CD14-positive monocyte (primary cell): Measurements from ENCODE around the gene BEGAIN. TPM values are rescaled to one million over a fixed set of nuclear protein-coding genes. Genes with fewer than 3 reads are reported as not detected.
A peak's percentile ranks its signal among the peaks of the same experiment; 100 is the strongest.

Source experiments
- DNase-seq, 3 donors: peaks; one replicate each; pipeline ENCODE4 v3.0.0-alpha.2; 2011 to 2022
- H2AFZ ChIP-seq: 2 replicates; pipeline ENCODE4 v1.6.0; 2012; ENCODE audit warnings: mild to moderate bottlenecking, low read depth, low read length, inconsistent platforms; ENCODE audit not compliant: insufficient read depth, poor library complexity, severe bottlenecking
- H3K27ac ChIP-seq, 2 donors: 1 replicate in 1 of 2; 2 replicates in 1 of 2; pipeline ENCODE4 v1.5.1; 2012 to 2013; ENCODE audit warnings: low read length in 2 of 2, control low read depth in 1 of 2, inconsistent platforms in 1 of 2, low read depth in 1 of 2, mild to moderate bottlenecking in 1 of 2
- H3K27me3 ChIP-seq, 2 donors: one replicate each; pipeline versions ENCODE4 v1.6.0 to v1.6.1; 2011 to 2013; ENCODE audit warnings: low read length in 2 of 2; ENCODE audit not compliant: control insufficient read depth in 2 of 2, insufficient read depth in 2 of 2
- H3K36me3 ChIP-seq, 2 donors: replicated peaks in 1 of 2; 1 replicate in 1 of 2; 2 replicates in 1 of 2; pipeline versions ENCODE4 v1.5.1 to v1.6.1; 2012 to 2013; ENCODE audit warnings: low read length in 2 of 2, control low read depth in 1 of 2, inconsistent platforms in 1 of 2, mild to moderate bottlenecking in 1 of 2; ENCODE audit not compliant: insufficient read depth in 2 of 2, control insufficient read depth in 1 of 2
- H3K4me1 ChIP-seq, 2 donors: 1 replicate in 1 of 2; 2 replicates in 1 of 2; pipeline versions ENCODE4 v1.5.1 to v1.6.1; 2012 to 2013; ENCODE audit warnings: low read length in 2 of 2, control low read depth in 1 of 2, inconsistent platforms in 1 of 2, mild to moderate bottlenecking in 1 of 2, moderate library complexity in 1 of 2; ENCODE audit not compliant: insufficient read depth in 2 of 2, control insufficient read depth in 1 of 2
- H3K4me2 ChIP-seq: replicated peaks from 2 replicates; pipeline ENCODE3; 2012; ENCODE audit warnings: low read length, moderate library complexity, mild to moderate bottlenecking; ENCODE audit not compliant: poor library complexity, severe bottlenecking; ENCODE audit errors: extremely low read depth
- H3K4me3 ChIP-seq, 3 experiments: fragments of 200-600 bp in 1 of 3; sonication (generic) in 1 of 3; replicated peaks in 1 of 3; 1 replicate in 2 of 3; 2 replicates in 1 of 3; pipeline ENCODE4 v1.5.1; 2011 to 2013; ENCODE audit warnings: low read length in 3 of 3, mild to moderate bottlenecking in 3 of 3, control low read depth in 2 of 3, low read depth in 2 of 3, inconsistent platforms in 1 of 3, moderate library complexity in 1 of 3
- H3K79me2 ChIP-seq: 2 replicates; pipeline ENCODE4 v1.6.0; 2012; ENCODE audit warnings: mild to moderate bottlenecking, control low read depth, inconsistent platforms, low read length, moderate library complexity; ENCODE audit not compliant: insufficient read depth
- H3K9ac ChIP-seq: 2 replicates; pipeline ENCODE4 v1.6.0; 2017; ENCODE audit warnings: low read length, mild to moderate bottlenecking; ENCODE audit not compliant: insufficient read depth, poor library complexity, severe bottlenecking
- H3K9me3 ChIP-seq, 2 donors: replicated peaks in 1 of 2; 1 replicate in 1 of 2; 2 replicates in 1 of 2; pipeline versions ENCODE4 v1.5.1 to v1.6.1; 2012 to 2013; ENCODE audit warnings: low read length in 2 of 2, control low read depth in 1 of 2; ENCODE audit not compliant: control insufficient read depth in 1 of 2, insufficient read depth in 1 of 2
- H4K20me1 ChIP-seq: 2 replicates; pipeline ENCODE4 v1.6.0; 2012; ENCODE audit warnings: mild to moderate bottlenecking, low read length, control low read depth, moderate library complexity; ENCODE audit not compliant: insufficient read depth
- H3K27ac Mint-ChIP-seq, 7 donors: one replicate each; pipeline ENCODE4 v1.8.0; 2020; ENCODE audit warnings: mild to moderate bottlenecking in 7 of 7, mixed read lengths in 7 of 7, moderate library complexity in 6 of 7, inconsistent platforms in 2 of 7
- H3K27me3 Mint-ChIP-seq, 3 donors: one replicate each; pipeline ENCODE4 v1.8.0; 2021 to 2022; ENCODE audit warnings: low read depth in 3 of 3, mild to moderate bottlenecking in 3 of 3, mixed read lengths in 3 of 3, moderate library complexity in 3 of 3, inconsistent platforms in 1 of 3
- H3K36me3 Mint-ChIP-seq, 2 donors: one replicate each; pipeline ENCODE4 v1.8.0; 2020; ENCODE audit warnings: mixed read lengths in 2 of 2, inconsistent platforms in 1 of 2, mild to moderate bottlenecking in 1 of 2
- H3K4me1 Mint-ChIP-seq: one replicate; pipeline ENCODE4 v1.8.0; 2020; ENCODE audit warnings: mild to moderate bottlenecking, mixed read lengths
- H3K4me3 Mint-ChIP-seq, 2 donors: one replicate each; pipeline ENCODE4 v1.8.0; 2020; ENCODE audit warnings: mild to moderate bottlenecking in 2 of 2, mixed read lengths in 2 of 2, moderate library complexity in 1 of 2
- H3K9me3 Mint-ChIP-seq, 7 donors: one replicate each; pipeline ENCODE4 v1.8.0; 2020 to 2022; ENCODE audit warnings: mixed read lengths in 7 of 7, mild to moderate bottlenecking in 6 of 7, moderate library complexity in 6 of 7, inconsistent platforms in 2 of 7
- CTCF ChIP-seq: fragments of 200-600 bp; IDR thresholded peaks from one replicate; pipeline ENCODE4 v1.8.0; 2022; ENCODE audit warnings: antibody characterized with exemption, mild to moderate bottlenecking
- WGBS: methylation state at CpG from one replicate; pipeline ENCODE4 v1.1.5; 2013; ENCODE audit warnings: missing lambda C conversion rate; ENCODE audit not compliant: insufficient coverage; 5-methylcytosine and 5-hydroxymethylcytosine counted together
- intact Hi-C, 2 donors: fragments of 100-400 bp; cut with micrococcal nuclease; formaldehyde crosslinking; loops; one replicate each; pipeline versions ENCODE4 v1.15.0 to v1.15.1; 2023
- polyA plus RNA-seq, 3 donors: library from polyadenylated mRNA; depleted of rRNA in 1 of 3; unstranded in 2 of 3; stranded (reverse) in 1 of 3; fragments of 300-500 nt in 2 of 3; fragments of >200 nt in 1 of 3; fragmentation: Illumina TruSeq in 2 of 3; gene quantifications; 1 replicate in 2 of 3; 2 replicates in 1 of 3; pipeline ENCODE4 v1.2.3, GENCODE V29; 2012 to 2021

Gene BEGAIN
- polyA plus RNA-seq, 3 donors: 0.25 to 0.45 TPM; not detected in 1

GRCh38 chr14:100533656-100534485 lies 53.3 kb downstream of the BEGAIN start:
- no peak for TF ChIP-seq CTCF
- Histone ChIP-seq H3K4me1 (peaks cover 33 to 36% of the 10 kb centered on the region in 2 donors), H3K79me2 (no peaks in the 10 kb centered on the region), H3K4me2 (peak overlapping the region; percentile 18), H3K27me3 (no peaks in the 10 kb centered on the region), H3K27ac (no peak overlapping the region), H3K9me3 (no peaks in the 10 kb centered on the region), H3K9ac (peak overlapping the region; percentile 18), H3K4me3 (peak overlapping the region in 1 of 3 experiments; percentile 16), H4K20me1 (peaks cover 8% of the 10 kb centered on the region), H3K36me3 (peaks cover 10 to 11% of the 10 kb centered on the region in 2 donors), H2AFZ (no peak overlapping the region)
- peaks cover 0 to 17% (median 8%) of the 10 kb centered on the region in 3 donors for H3K27me3 Mint-ChIP-seq
- intact Hi-C loops: no loop called here
- peaks cover 37% of the 10 kb centered on the region for H3K4me1 Mint-ChIP-seq
- H3K4me3 Mint-ChIP-seq: peak overlapping the region in 1 of 2 donors; percentile 26
- peaks cover 0 to 4% (median 0%) of the 10 kb centered on the region in 7 donors for H3K9me3 Mint-ChIP-seq
- H3K27ac Mint-ChIP-seq: peak overlapping the region in 2 of 7 donors; percentile 31 to 50
- 39% methylated on average over 17 of the region's 17 CpGs for WGBS
- peak in 1 of 3 donors; percentile 19 for DNase-seq
- peaks cover 11 to 14% of the 10 kb centered on the region in 2 donors for H3K36me3 Mint-ChIP-seq

GRCh38 chr14:100532906-100533655 lies 54.1 kb downstream of the BEGAIN start:
- peaks cover 33 to 36% of the 10 kb centered on the region in 2 donors for H3K4me1 ChIP-seq
- DNase-seq: peak in 2 of 3 donors; percentile 44 to 55
- peak overlapping the region; percentile 18 for H3K4me2 ChIP-seq
- no peaks in the 10 kb centered on the region for H3K9me3 ChIP-seq
- Mint-ChIP-seq H3K4me3 (peak overlapping the region in 1 of 2 donors; percentile 26), H3K36me3 (peaks cover 14 to 19% of the 10 kb centered on the region in 2 donors), H3K27me3 (peaks cover 0 to 17% (median 8%) of the 10 kb centered on the region in 3 donors), H3K27ac (peak overlapping the region in 2 of 7 donors; percentile 36 to 50), H3K4me1 (peaks cover 37% of the 10 kb centered on the region), H3K9me3 (peaks cover 0 to 4% (median 0%) of the 10 kb centered on the region in 7 donors)
- intact Hi-C loops: no loop called here
- peaks cover 8% of the 10 kb centered on the region for H4K20me1 ChIP-seq
- WGBS: 5% methylated on average over 4 of the region's 11 CpGs
- H3K36me3 ChIP-seq: peaks cover 11 to 13% of the 10 kb centered on the region in 2 donors
- H3K4me3 ChIP-seq: peak overlapping the region in 1 of 3 experiments; percentile 16
- H3K9ac ChIP-seq: peak overlapping the region; percentile 18
- H3K79me2 ChIP-seq: no peaks in the 10 kb centered on the region
- H3K27ac ChIP-seq: no peak overlapping the region
- TF ChIP-seq CTCF: no peak
- no peaks in the 10 kb centered on the region for H3K27me3 ChIP-seq
- no peak overlapping the region for H2AFZ ChIP-seq
